Pancreas (tissue), 10 donors: ENCODE data around the gene ADAP2. TPM values are rescaled to one million over a fixed set of nuclear protein-coding genes. Genes with fewer than 3 reads are reported as not detected.

Experiments
- ATAC-seq, 4 donors: fragments of 200-7000 bp; cut with Tn5 transposase; one replicate each; pipeline versions ENCODE4 v1.8.0 to v1.9.1; 2020; ENCODE audit warnings: mild to moderate bottlenecking in 4 of 4, moderate library complexity in 4 of 4
- DNase-seq, 6 donors: peaks; one replicate each; pipeline ENCODE4 v3.0.0-alpha.2; 2020
- FAIRE-seq: peaks from 2 replicates; lab custom pipeline; 2012; peaks lifted over from hg19 to GRCh38; lab: Jason Lieb, UNC
- H3K27ac ChIP-seq, 4 donors: fragments of 200-600 bp; sonication (generic); 1 replicate in 3 of 4; 2 replicates in 1 of 4; pipeline versions ENCODE4 v1.5.0 to v1.8.0; 2020
- H3K27me3 ChIP-seq, 4 donors: fragments of 200-600 bp; one replicate each; pipeline ENCODE4 v1.8.0; 2021
- H3K36me3 ChIP-seq, 3 donors: fragments of 200-600 bp; sonication (generic) in 1 of 3; one replicate each; pipeline versions ENCODE4 v1.5.0 to v1.8.0; 2020 to 2021
- H3K4me1 ChIP-seq, 3 donors: fragments of 200-600 bp; one replicate each; pipeline ENCODE4 v1.8.0; 2021
- H3K4me3 ChIP-seq, 4 donors: fragments of 200-600 bp; sonication (generic) in 2 of 4; one replicate each; pipeline versions ENCODE4 v1.5.0 to v1.8.0; 2020 to 2021
- H3K9me3 ChIP-seq, 4 donors: fragments of 200-600 bp; one replicate each; pipeline ENCODE4 v1.8.0; 2021
- CTCF ChIP-seq, 4 donors: fragments of 200-600 bp; sonication (generic) in 3 of 4; IDR thresholded peaks; one replicate each; pipeline versions ENCODE4 v1.5.0 to v1.8.0; 2021; ENCODE audit warnings: antibody characterized with exemption in 4 of 4
- WGBS, 2 donors: extraction: QIAGEN DNeasy Blood & Tissue Kit; methylation state at CpG; one replicate each; pipeline ENCODE4 v1.1.7; 2013; 5-methylcytosine and 5-hydroxymethylcytosine counted together
- intact Hi-C, 3 donors: fragments of 100-400 bp; cut with DNase I; formaldehyde crosslinking; loops; one replicate each; pipeline versions ENCODE4 v1.11.1 to v1.14.2; 2022
- polyA plus RNA-seq, 2 donors: library from polyadenylated mRNA; stranded (reverse); fragments of 200-250 nt; gene quantifications; one replicate each; pipeline ENCODE4 v1.2.3, GENCODE V29; 2013
- total RNA-seq, 6 donors: library from RNA; stranded (reverse); fragmentation: NEBNext Ultra II Directional in 4 of 6; extraction: Animal tissue kit (Norgen Biotek cat#: 25700) in 4 of 6; gene quantifications; one replicate each; pipeline versions ENCODE4 v1.2.1 to v1.2.4, GENCODE V29; 2021 to 2023
- donor health status: healthy with polysubstance abuse.
- donor health status: DM: no; HTN: no; CAD: no; lungs with moderate emphysema.
- donor health status: DM: no; HTN: no; CAD: no.
- donor health status: control.
- donor health status: control.
- donor health status: Bipolar disorder and iron deficiency.
- donor health status: DM: yes; HTN: yes; CAD: no.
- donor health status: DM: no; HTN: no; CAD: no.
- donor health status: DM: no; HTN: no; CAD: no.
- donor health status: DM: yes; HTN: yes; CAD: no.

Gene ADAP2
- total and polyA plus RNA-seq, 8 donors, result 2.1 to 13.3 (median 3.3) TPM

GRCh38 chr17:30996486-30996885 lies 74.7 kb downstream of the ADAP2 start:
- intact Hi-C loops, result no loop called here

GRCh38 chr17:30997270-30997669 lies 75.5 kb downstream of the ADAP2 start:
- no peak for TF ChIP-seq CTCF (IDR thresholded peaks at IDR 0.05)
- no peaks in the 10 kb centered on the region for H3K27me3 ChIP-seq
- intact Hi-C loops, result no loop called here
- no peak overlapping the region for H3K27ac ChIP-seq
- H3K4me1 ChIP-seq, result no peaks in the 10 kb centered on the region
- H3K4me3 ChIP-seq, result no peak overlapping the region
- DNase-seq (no peak), FAIRE-seq (no peak), ATAC-seq (no peak)
- H3K36me3 ChIP-seq, result peaks cover 0 to 21% (median 10%) of the 10 kb centered on the region in 3 donors
- no peaks in the 10 kb centered on the region for H3K9me3 ChIP-seq
- 96 to 97% methylated on average over 6 of the region's 6 CpGs for WGBS, 2 donors

More at GRCh38 chr17:30996486-30996885, 74.7 kb downstream of the ADAP2 start:
- ATAC-seq (no peak), FAIRE-seq (no peak), DNase-seq (no peak)
- no peaks in the 10 kb centered on the region for H3K27me3 ChIP-seq
- H3K36me3 ChIP-seq, result peaks cover 0 to 21% (median 6%) of the 10 kb centered on the region in 3 donors
- no peaks in the 10 kb centered on the region for H3K9me3 ChIP-seq
- no peaks in the 10 kb centered on the region for H3K4me1 ChIP-seq
- TF ChIP-seq CTCF (IDR thresholded peaks at IDR 0.05), result no peak
- 44 to 47% methylated on average over 3 of the region's 3 CpGs for WGBS, 2 donors
- no peak overlapping the region for H3K4me3 ChIP-seq
- no peak overlapping the region for H3K27ac ChIP-seq

- no peaks in the 10 kb centered on the region for H3K27me3 ChIP-seq
- H3K9me3 ChIP-seq, result no peaks in the 10 kb centered on the region
- H3K4me3 ChIP-seq, result no peak overlapping the region
- no peak overlapping the region for H3K27ac ChIP-seq
- ATAC-seq (no peak), DNase-seq (no peak), FAIRE-seq (no peak)
- WGBS, 2 donors, result 96 to 99% methylated on average over 5 of the region's 5 CpGs
- no peak for TF ChIP-seq CTCF (IDR thresholded peaks at IDR 0.05)
- intact Hi-C loops, result no loop called here
- peaks cover 0 to 21% (median 10%) of the 10 kb centered on the region in 3 donors for H3K36me3 ChIP-seq
- H3K4me1 ChIP-seq, result no peaks in the 10 kb centered on the region
Observed at GRCh38 chr17:30997842-30998241, 76.1 kb downstream of the ADAP2 start.

GRCh38 chr17:31002047-31002446 lies 80.3 kb downstream of the ADAP2 start:
- Histone ChIP-seq H3K36me3 (peaks cover 0 to 20% (median 10%) of the 10 kb centered on the region in 3 donors), H3K9me3 (no peaks in the 10 kb centered on the region), H3K27me3 (no peaks in the 10 kb centered on the region), H3K4me3 (no peak overlapping the region), H3K4me1 (no peaks in the 10 kb centered on the region), H3K27ac (no peak overlapping the region)
- whole genome bisulfite sequencing, 2 donors, result 85 to 87% methylated on average over 7 of the region's 7 CpGs
- intact Hi-C loops, result no loop called here
- TF ChIP-seq CTCF (IDR thresholded peaks at IDR 0.05), result no peak
- no peak for FAIRE-seq
- no peak for DNase-seq
- no peak for ATAC-seq

- no peak for ATAC-seq
- FAIRE-seq, result no peak
- Histone ChIP-seq H3K27ac (no peak overlapping the region), H3K27me3 (no peaks in the 10 kb centered on the region), H3K4me1 (peaks cover 0 to 6% (median 4%) of the 10 kb centered on the region in 3 donors), H3K4me3 (no peak overlapping the region), H3K36me3 (peaks cover 0 to 11% (median 10%) of the 10 kb centered on the region in 3 donors), H3K9me3 (no peaks in the 10 kb centered on the region)
- intact Hi-C loops, result no loop called here
- 97 to 100% methylated on average over 5 of the region's 5 CpGs for WGBS, 2 donors
- TF ChIP-seq CTCF (IDR thresholded peaks at IDR 0.05), result no peak
- no peak for DNase-seq
Observed at GRCh38 chr17:31003225-31003866, 81.6 kb downstream of the ADAP2 start.
